GM21619 (cell line): ENCODE results near the gene HSFX4.
A peak's percentile ranks its signal among the peaks of the same experiment; 100 is the strongest.
"Not testable (repeated sequence)": the region's sequence is repeated elsewhere in the genome, so short reads cannot be mapped to it uniquely, and the experiment has no call there.

Source experiments
- ATAC-seq: cut with Tn5 transposase; IDR thresholded peaks from one replicate; pipeline ENCODE4 v1.9.1; 2021; ENCODE audit not compliant: unreplicated experiment

The HSFX4 gene

GRCh38 chrX:149929400-149929799, at the start of gene HSFX4:
TSS of gene HSFX4 (plus strand) at chrX:149929573. CDS start at chrX:149929645, 72 bp downstream.
- ATAC-seq = not testable (repeated sequence)

DNA sequence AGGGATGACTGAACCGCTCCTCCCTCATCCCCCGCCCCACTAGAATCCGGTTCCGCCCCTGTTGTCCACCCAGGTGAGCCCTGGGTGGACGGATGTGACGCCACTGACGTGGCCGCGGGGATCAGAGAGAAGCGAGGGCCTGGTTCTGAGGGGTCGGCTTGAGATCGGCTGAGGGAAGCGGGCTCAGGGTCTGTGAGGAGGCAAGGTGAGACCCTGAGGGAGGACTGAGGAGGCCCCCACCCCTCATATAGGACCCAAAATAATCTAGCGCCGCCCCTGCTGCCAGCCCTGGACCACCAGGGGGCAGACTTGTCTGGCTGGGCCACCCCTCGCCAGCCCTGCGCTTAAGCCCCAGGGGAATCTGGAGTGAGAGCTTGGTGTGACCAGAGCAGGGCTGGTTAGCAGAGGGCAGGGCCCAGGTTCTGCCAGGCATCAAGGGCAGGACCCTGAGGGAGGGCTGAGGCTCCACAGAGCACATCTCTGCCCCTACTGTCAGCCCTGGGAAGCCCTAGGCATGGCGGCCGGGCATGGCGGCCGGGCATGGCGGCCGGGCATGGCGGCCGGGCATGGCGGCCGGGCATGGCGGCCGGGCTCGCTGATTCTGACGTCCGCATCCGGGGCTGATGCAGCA, 48.2 kb upstream of the HSFX4 start, which contains the start of gene MAGEA8:
MAGEA8 (plus strand) TSS at position 103 of the 631 bp plus-strand sequence. CDS start 3,090 bp downstream, outside the sequence.
- ATAC-seq = no peak

DNA sequence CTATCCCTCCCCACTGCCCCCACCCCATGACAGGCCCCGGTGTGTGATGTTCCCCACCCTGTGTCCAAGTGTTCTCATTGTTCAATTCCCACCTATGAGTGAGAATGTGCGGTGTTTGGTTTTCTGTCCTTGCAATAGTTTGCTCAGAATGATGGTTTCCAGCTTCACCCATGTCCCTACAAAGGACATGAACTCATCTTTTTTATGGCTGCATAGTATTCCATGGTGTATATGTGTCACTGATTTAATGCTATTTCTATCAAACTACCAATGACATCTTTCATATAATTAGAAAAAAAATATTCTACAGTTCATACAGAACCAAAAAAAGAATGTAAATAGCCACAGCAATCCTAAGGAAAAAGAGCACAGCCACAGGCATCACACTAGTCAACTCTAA, 38.5 kb upstream of the HSFX4 start:
- not testable (repeated sequence) for ATAC-seq

- no peak for ATAC-seq
Measured at GRCh38 chrX:149898554-149898953, 30.8 kb upstream of the HSFX4 start.

- peak; percentile 87 for ATAC-seq
Measured at GRCh38 chrX:149903889-149904748, 25.3 kb upstream of the HSFX4 start.

DNA sequence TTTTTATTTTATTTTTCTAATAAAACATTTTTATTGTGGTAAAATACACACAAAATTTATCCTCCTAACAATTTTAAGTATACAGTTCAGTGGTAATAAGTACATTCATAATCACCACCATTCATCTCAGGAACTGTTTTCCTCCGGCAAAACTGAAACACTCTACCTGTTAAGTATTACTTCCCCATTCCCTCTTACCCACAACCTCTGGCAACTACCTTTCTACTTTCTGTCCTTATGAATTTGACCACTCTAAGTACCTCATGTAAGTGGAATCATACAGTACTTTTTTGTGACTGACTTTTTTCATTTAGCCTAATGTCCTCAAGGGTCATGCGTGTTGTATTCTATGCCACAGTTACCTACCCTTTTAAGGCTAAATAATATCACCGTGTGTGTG, 21.1 kb upstream of the HSFX4 start:
- peak; percentile 67 for ATAC-seq

DNA sequence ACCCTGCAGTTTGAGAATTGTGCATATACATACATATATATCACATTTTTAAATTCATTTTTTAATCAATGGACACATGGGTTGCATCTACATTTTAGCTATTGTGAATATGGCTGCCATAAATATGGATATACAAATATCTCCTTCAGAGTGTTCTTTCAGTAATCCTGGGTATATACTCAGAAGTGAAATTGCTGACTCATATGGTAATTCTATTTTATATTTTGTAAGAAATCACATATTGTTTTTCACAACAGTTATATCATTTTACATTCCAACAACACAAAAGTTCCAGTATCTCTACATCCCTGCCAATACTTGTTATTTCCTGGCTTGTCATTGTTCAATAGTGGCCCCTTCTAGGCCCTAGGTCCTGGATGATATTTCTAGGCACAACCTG, 20.6 kb upstream of the HSFX4 start:
- ATAC-seq = no peak

DNA sequence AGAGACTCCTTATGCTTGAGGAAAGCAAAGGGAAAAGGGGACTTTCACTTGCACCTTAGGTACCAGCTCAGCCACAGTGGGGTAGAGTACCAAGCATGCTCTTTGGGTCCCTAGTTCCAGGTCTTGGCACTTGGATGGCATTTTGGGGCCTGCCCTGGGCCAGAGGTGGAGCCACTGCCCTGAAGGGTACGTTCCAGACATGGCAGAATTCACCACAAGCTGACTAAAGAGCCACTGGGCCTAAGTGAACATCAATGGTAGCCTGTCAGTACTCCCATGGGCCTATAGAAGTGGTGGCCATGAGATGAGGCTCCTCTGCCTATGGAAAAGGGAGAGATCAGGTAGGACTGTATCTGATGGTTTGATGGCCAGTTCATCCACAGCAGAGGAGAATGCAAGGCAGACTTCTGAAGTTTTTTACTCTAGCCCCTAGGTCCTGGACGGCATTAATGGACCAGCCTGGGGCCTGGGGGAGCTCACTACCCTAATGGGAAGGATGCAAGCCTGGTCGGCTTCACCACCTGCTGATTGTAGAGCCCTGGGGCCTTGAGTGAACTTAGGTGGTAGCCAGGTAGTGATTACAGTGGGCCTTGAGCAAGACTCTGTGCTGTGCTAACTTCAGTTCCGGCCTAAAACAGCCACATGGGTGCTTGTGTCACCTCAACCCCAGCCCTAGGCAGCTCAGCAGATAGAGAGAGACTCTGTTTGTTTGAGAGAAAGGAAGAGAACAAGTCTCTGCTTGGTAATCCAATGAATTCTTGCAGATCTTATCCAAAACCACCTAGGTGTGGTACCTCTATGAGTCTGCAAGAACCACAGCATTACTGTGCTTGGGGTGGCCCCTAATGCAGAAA, 19.8 kb upstream of the HSFX4 start:
- ATAC-seq = no peak

DNA sequence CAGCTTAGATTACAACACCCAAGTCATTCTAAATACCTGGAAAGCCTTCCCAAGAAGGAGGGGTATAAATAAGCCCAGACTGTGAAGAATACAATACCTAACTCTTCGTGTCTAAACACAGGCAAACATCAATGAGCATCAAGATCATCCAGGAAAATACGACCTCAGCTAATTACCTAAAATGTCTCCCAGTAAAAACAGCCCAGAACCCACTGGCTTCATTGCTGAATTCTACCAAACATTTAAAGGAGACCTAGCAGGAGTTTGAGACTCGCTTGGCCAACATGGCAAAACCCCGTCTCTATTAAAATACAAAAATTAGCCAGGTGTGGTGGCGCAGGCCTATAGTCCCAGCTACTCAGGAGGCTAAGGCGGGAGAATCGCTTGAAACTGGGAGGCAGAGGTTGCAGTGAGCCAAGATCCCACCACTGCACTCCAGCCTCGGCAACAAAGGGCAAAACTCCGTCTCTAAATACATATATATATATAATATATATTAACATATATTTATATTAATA, 19.1 kb upstream of the HSFX4 start:
- ATAC-seq = no peak

GRCh38 chrX:149916745-149917392, 12.5 kb upstream of the HSFX4 start:
- peak; percentile 92 for ATAC-seq

DNA sequence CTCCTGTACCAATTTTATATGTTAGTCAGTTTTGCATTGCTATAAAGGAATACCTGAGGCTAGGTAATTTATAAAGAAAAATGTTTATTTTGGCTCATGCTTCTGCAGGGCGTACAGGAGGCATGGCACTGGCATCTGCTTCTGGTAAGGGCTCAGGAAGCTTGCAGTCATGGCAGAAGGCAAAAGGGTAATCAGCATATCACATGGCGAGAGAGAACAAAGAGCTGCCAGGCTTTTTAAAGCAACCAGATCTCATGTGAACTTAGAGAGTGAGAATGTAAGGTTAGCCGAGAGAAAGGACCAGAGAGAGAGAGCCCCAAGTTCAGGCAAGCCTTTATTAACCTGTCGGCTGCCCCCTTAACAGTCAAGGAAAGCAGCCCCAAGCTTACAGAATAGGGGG, 5.5 kb upstream of the HSFX4 start:
- not testable (repeated sequence) for ATAC-seq

DNA sequence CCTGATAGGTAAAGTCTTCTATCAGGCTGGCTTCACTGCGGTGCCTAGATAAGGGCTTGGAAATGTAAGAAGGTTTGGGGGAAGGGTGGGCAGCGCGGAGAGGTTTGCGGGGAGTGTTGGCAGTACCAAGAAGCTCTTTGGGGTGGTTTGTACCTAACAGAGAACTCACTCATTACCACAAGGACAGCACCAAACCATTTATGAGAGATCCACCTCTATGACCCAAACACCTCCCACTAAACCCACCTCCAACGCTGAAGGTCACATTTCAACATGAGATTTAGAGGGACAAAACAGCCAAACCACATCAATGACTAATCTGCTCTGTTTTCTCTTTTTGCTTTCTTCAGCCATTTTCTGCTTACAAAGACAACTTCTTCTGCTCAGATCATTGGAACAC, 4.9 kb upstream of the HSFX4 start:
- not testable (repeated sequence) for ATAC-seq

- ATAC-seq = not testable (repeated sequence)
Measured at GRCh38 chrX:149927245-149927963, 2.0 kb upstream of the HSFX4 start.

GRCh38 chrX:149927964-149928258, 1.5 kb upstream of the HSFX4 start:
- ATAC-seq = not testable (repeated sequence)

DNA sequence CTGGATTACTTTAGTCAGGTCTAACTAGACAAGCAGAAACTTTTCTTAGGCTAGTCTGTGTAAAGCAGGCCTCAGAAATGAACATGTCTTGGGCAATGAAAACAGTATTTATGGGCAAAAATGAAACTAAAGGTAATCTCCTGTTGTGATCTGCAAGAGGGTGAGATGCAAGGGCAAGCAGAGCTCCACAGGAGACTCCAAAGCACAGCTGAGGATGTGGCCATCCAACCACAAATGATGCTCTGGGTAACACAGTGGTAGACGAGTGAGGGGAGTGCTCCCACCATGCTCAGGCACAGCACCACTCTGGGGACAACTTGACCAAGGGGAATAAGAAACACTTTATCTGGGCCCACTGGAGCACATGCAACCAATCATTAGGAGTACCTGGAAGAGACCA, 738 bp upstream of the HSFX4 start:
- ATAC-seq = not testable (repeated sequence)

DNA sequence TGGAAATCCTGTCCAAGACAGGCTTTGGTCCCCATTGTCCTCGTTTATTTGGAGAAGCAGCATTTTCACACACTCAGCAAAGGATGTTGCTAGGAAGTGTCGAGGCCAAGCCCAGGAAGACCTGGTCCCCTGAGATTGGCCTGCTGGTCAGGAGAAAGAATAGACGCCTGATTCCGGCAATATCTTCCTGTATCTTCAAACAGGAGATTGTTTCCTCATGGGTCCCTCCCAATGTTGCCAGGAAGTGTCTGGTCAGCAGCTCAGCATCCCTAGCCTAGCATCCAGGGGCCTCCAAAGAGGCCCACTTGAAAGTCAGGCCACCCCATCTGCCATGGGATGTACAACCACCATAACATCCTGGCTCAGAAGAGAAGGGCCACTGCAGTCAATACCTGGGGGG, 2.0 kb downstream of the HSFX4 start:
- ATAC-seq = not testable (repeated sequence)

- not testable (repeated sequence) for ATAC-seq
Measured at GRCh38 chrX:149932150-149932549, 2.8 kb downstream of the HSFX4 start.

GRCh38 chrX:149932970-149933369, 3.6 kb downstream of the HSFX4 start:
- not testable (repeated sequence) for ATAC-seq

- ATAC-seq = not testable (repeated sequence)
Measured at GRCh38 chrX:149933547-149933946, 4.2 kb downstream of the HSFX4 start.

DNA sequence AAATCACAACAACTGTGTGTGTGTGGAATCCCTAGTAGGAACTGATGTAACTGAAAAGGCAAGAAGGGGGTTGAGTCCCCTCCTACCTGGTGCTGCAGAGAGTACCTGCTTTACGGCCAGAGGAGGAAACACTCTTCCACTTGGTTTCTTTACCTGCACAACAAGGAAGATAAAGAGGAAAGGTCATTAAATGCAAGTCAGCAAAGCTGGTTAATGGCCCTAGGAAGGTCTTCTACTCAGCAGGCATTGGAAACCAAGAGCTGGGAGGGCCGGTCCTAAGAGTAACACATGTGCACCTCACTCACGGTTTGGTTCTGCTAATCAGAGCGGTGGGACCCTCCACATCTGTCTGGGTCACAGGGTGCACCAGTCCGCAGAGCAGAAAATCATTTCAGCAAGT, 8.0 kb downstream of the HSFX4 start:
- ATAC-seq = not testable (repeated sequence)
